Stimulated activated CD8-positive, alpha-beta memory T cell treated with anti-CD3 and anti-CD28 coated beads, Interleukin-4, amount 100 ng/mL, for 24 hours (primary cell): ENCODE results near the gene NUP62CL.

ENCODE experiments used
- DNase-seq: peaks from one replicate; pipeline ENCODE4 v3.0.0-alpha.2; 2020; ENCODE audit warnings: low read depth

Gene NUP62CL

DNA sequence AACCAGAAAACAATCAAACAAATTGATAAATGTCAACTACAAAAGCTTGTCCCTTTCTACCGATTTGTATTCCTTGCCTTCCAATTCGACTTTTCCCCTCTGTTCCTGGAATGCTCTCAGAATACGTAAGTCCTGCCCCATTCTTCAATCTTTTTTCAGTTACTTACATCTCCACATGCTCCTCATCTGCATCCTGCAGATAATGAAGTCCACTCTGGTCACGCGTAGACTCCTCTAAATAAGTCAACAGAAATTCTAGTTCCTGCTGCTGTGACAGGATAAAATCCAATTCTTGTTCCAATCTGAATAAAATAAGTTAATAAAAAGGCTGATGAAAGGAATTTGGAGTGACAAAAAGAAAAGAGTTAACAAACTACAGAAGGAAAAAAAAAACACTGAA lies 53.2 kb downstream of the NUP62CL start:
- no peak for DNase-seq

DNA sequence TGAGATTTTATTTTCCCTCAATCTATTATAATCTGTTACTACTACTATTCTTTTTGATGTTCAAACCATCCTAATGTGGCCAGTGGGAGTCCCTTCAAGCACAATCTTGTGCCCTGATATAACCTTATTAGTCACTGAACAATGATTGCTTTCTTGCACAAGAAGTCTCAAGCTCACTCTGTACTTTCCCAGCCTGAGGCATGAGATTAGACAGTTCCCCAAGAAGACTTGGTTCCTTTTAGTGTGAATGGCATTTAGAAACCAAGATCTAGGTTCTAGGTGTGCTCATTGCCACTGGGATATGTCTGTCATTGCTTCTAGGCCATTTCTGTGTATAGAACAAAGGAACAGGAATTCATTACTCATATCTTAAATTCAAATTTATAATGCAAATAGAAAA lies 59.6 kb downstream of the NUP62CL start:
- no peak for DNase-seq

DNA sequence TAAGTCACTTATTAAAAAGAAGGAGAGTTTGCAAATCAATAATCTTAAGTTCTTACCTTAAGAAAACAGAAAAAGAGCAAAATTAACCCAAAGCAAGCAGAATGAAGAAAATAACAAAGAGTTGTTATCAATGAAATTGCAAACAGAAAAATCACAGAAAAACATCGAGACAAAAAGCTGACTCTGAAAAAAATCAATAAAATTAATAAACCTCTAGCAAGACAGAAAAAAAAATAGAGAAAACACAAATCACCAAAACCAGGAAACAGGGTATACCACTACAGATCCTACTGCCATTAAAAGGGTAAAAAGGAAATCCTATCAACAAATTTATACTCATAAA lies 70.3 kb downstream of the NUP62CL start:
- DNase-seq: no peak

- DNase-seq: no peak
These were observed 70.9 kb downstream of the NUP62CL start for GRCh38 chrX:107135049-107135964.

DNA sequence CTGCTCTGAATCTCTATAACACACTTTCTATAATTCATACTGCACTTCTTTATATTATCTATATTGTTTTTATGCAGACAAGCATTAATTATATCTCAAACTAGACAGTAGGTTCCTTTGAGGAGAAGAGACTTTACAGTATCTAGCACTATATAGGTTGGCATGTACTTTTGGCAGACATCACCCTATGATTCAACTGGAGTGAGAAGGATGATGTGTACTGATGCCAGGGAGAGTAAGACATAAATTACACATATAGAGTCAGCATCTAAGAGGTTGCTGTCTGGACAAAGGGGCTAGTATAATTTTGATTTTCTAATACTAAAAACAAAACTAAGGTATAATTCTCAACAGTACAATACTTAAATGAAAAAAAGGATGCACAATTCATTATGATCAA lies 82.5 kb downstream of the NUP62CL start:
- DNase-seq: no peak

GRCh38 chrX:107119283-107119682 lies 87.0 kb downstream of the NUP62CL start:
- no peak for DNase-seq

GRCh38 chrX:107118322-107119147 lies 87.7 kb downstream of the NUP62CL start, which contains the start of gene RBM41:
RBM41 (minus strand) TSS chrX:107118822; CDS start chrX:107118773, 49 bp downstream.
- peak; percentile 35 for DNase-seq

GRCh38 chrX:107117993-107118321 lies 88.3 kb downstream of the NUP62CL start:
- DNase-seq: no peak

GRCh38 chrX:107107459-107107858 lies 98.8 kb downstream of the NUP62CL start:
- DNase-seq: no peak

GRCh38 chrX:107102980-107103379 lies 103.3 kb downstream of the NUP62CL start:
- no peak for DNase-seq

- no peak for DNase-seq
These were observed 130.1 kb downstream of the NUP62CL start for GRCh38 chrX:107076158-107076557.
